Osteoblast (primary cell): Measurements from ENCODE around the gene OBSCN. TPM values are rescaled to one million over a fixed set of nuclear protein-coding genes. Genes with fewer than 3 reads are reported as not detected.

ENCODE experiments used
- DNase-seq: peaks from one replicate; pipeline ENCODE4 v3.0.0; 2011; ENCODE audit warnings: low spot score, mixed read lengths; ENCODE audit not compliant: insufficient read length; ENCODE audit errors: missing footprints
- H2AFZ ChIP-seq: 2 replicates; pipeline ENCODE4 v1.6.0; 2011; ENCODE audit warnings: mild to moderate bottlenecking, low read length
- H3K27ac ChIP-seq: 2 replicates; pipeline ENCODE4 v1.5.1; 2011; ENCODE audit warnings: mild to moderate bottlenecking, low read depth, low read length, moderate library complexity
- H3K27me3 ChIP-seq: 2 replicates; pipeline ENCODE4 v1.6.0; 2012; ENCODE audit warnings: mild to moderate bottlenecking, control low read depth, inconsistent platforms, low read length, moderate library complexity; ENCODE audit not compliant: insufficient read depth
- H3K36me3 ChIP-seq: 2 replicates; pipeline ENCODE4 v1.5.1; 2011; ENCODE audit warnings: mild to moderate bottlenecking, low read length, control low read depth, moderate library complexity; ENCODE audit not compliant: insufficient read depth
- H3K4me1 ChIP-seq: 2 replicates; pipeline ENCODE4 v1.5.1; 2011; ENCODE audit warnings: mild to moderate bottlenecking, low read length, control low read depth, moderate library complexity; ENCODE audit not compliant: insufficient read depth
- H3K4me2 ChIP-seq: 2 replicates; pipeline ENCODE4 v1.6.0; 2011; ENCODE audit warnings: mild to moderate bottlenecking, low read length; ENCODE audit not compliant: insufficient read depth
- H3K4me3 ChIP-seq: fragments of 200-600 bp; sonication (generic); 3 replicates; pipeline ENCODE4 v1.5.1; 2012; ENCODE audit warnings: mild to moderate bottlenecking, low read length, inconsistent platforms; ENCODE audit not compliant: insufficient read depth
- H3K79me2 ChIP-seq: 2 replicates; pipeline ENCODE4 v1.6.0; 2012; ENCODE audit warnings: mild to moderate bottlenecking, low read length, control low read depth, inconsistent platforms; ENCODE audit not compliant: insufficient read depth
- H3K9me3 ChIP-seq: 2 replicates; pipeline ENCODE4 v1.5.1; 2011; ENCODE audit warnings: low read depth, low read length, control low read depth
- H4K20me1 ChIP-seq: 2 replicates; pipeline ENCODE4 v1.6.0; 2012; ENCODE audit warnings: mild to moderate bottlenecking, low read length, control low read depth; ENCODE audit not compliant: insufficient read depth
- total RNA-seq: library from RNA; depleted of rRNA; stranded (reverse); fragments of >200 nt; gene quantifications from 2 replicates; pipeline ENCODE4 v1.2.3, GENCODE V29; 2012
- TF ChIP-seq, protein P1 (sequence below): IDR thresholded peaks from 2 replicates; pipeline ENCODE4 v1.5.1; 2011; ENCODE audit warnings: mild to moderate bottlenecking, low read depth, low read length, moderate library complexity; ENCODE audit errors: extremely low read depth

Gene OBSCN
- total RNA-seq, 1 donor, result 2.9 TPM

DNA sequence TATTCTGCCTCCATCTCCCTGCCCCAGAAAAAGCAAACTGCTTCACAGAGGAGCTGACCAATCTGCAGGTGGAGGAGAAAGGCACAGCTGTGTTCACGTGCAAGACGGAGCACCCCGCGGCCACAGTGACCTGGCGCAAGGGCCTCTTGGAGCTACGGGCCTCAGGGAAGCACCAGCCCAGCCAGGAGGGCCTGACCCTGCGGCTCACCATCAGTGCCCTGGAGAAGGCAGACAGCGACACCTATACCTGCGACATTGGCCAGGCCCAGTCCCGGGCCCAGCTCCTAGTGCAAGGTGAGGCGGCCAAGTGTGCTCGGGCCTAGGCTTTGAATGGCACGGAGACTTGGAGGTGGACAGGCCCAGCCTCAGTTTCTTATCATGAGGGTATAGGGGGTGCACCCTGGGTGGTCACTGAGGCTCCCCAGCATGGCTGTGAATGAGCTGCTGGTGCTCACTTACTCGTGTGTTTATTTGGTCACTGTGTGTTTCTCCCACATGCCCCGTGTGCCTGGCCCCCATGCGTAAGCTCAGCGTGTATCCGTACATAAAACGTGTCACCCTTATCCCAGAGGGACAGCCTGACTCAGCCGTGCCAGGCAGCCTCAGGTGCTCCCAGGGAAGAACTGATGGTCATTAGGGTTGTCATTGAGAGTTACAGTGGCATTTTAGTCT, 75.8 kb downstream of the OBSCN start:
- Histone ChIP-seq H3K27me3 (no peaks in the 10 kb centered on the region), H3K36me3 (no peaks in the 10 kb centered on the region), H3K4me3 (no peak overlapping the region), H3K4me1 (no peaks in the 10 kb centered on the region), H3K27ac (no peak overlapping the region), H2AFZ (no peak overlapping the region), H3K79me2 (no peaks in the 10 kb centered on the region), H3K9me3 (no peaks in the 10 kb centered on the region), H3K4me2 (no peak overlapping the region), H4K20me1 (no peaks in the 10 kb centered on the region)
- DNase-seq, result peak; percentile 57
- TF ChIP-seq, protein P1, sequence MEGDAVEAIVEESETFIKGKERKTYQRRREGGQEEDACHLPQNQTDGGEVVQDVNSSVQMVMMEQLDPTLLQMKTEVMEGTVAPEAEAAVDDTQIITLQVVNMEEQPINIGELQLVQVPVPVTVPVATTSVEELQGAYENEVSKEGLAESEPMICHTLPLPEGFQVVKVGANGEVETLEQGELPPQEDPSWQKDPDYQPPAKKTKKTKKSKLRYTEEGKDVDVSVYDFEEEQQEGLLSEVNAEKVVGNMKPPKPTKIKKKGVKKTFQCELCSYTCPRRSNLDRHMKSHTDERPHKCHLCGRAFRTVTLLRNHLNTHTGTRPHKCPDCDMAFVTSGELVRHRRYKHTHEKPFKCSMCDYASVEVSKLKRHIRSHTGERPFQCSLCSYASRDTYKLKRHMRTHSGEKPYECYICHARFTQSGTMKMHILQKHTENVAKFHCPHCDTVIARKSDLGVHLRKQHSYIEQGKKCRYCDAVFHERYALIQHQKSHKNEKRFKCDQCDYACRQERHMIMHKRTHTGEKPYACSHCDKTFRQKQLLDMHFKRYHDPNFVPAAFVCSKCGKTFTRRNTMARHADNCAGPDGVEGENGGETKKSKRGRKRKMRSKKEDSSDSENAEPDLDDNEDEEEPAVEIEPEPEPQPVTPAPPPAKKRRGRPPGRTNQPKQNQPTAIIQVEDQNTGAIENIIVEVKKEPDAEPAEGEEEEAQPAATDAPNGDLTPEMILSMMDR, result no peak

DNA sequence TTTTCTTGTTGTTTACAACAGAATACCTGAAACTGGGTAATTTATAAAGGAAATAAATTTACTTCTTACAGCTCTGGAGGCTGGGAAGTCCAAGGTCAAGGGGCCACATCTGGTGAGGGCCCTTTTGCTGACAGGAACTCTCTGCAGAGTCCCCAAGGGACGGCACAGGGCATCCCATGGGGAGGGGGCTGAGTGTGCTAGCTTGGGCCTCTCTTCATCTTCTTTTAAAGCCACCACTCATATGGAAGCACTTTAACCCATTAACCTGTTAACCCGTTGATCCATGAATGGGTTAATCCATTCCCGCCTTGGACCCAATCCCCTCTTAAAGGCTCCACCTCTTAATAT, 76.3 kb downstream of the OBSCN start:
- Histone ChIP-seq H3K9me3 (no peaks in the 10 kb centered on the region), H3K4me3 (no peak overlapping the region), H3K36me3 (no peaks in the 10 kb centered on the region), H3K79me2 (no peaks in the 10 kb centered on the region), H4K20me1 (no peaks in the 10 kb centered on the region), H3K4me1 (no peaks in the 10 kb centered on the region), H3K27ac (no peak overlapping the region), H3K27me3 (no peaks in the 10 kb centered on the region), H3K4me2 (no peak overlapping the region), H2AFZ (no peak overlapping the region)
- TF ChIP-seq, protein P1, result no peak
- no peak for DNase-seq

DNA sequence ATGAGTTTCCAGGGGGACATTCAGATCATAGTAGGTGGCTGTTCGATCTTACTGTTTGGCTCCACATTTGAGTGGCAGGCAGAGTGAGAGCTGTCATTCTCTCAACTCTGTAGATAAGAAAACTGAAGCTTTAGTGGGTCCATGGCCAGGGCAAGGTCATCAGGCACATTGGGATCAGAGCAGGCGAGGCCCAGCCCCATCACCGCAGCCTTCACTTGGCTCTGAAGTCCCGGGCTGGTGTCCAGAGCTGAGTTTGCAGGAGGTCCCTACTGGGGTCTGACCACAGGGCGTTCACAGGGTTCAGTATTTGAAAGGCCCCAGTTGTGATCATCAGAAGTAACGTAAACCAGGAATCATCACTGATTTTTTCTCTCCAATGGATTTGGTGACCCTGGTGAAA, 76.7 kb downstream of the OBSCN start:
- Histone ChIP-seq H3K4me2 (no peak overlapping the region), H3K4me1 (no peaks in the 10 kb centered on the region), H2AFZ (no peak overlapping the region), H3K27ac (no peak overlapping the region), H3K79me2 (no peaks in the 10 kb centered on the region), H3K4me3 (no peak overlapping the region), H3K36me3 (no peaks in the 10 kb centered on the region), H4K20me1 (no peaks in the 10 kb centered on the region), H3K27me3 (no peaks in the 10 kb centered on the region), H3K9me3 (no peaks in the 10 kb centered on the region)
- DNase-seq, result peak; percentile 42
- TF ChIP-seq, protein P1, result no peak

DNA sequence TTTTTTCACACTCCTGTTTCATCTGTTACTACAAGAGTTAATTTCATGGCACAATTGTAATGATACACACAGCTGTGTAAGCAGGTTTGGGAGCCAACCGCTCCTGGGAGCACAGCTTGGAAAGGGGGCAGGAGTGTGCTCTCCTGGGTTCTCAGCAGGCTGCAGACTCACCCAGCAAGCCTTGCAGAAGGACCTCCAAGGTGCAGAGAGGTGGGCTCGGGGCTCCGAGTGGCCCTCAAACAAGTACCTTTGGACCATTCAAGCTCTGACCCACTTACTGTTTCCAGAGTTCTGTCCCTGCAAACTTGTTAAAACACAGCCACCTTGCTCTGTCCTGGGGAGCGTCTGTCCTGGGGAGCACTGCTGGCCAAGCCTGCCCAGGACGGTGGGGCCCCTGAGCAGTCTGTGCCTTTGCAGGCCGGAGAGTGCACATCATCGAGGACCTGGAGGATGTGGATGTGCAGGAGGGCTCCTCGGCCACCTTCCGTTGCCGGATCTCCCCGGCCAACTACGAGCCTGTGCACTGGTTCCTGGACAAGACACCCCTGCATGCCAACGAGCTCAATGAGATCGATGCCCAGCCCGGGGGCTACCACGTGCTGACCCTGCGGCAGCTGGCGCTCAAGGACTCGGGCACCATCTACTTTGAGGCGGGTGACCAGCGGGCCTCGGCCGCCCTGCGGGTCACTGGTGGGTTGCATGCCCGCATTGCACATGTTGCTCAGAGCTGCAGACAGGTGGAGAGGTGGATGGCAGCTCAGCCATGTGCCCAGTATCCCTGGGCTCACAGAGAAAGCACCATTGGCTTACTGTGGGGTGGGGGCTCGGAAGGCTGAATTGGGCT, 78.0 kb downstream of the OBSCN start:
- no peak overlapping the region for H3K4me2 ChIP-seq
- H3K27me3 ChIP-seq, result no peaks in the 10 kb centered on the region
- no peak overlapping the region for H3K4me3 ChIP-seq
- no peaks in the 10 kb centered on the region for H3K36me3 ChIP-seq
- H3K9me3 ChIP-seq, result no peaks in the 10 kb centered on the region
- no peak overlapping the region for H3K27ac ChIP-seq
- H2AFZ ChIP-seq, result no peak overlapping the region
- no peaks in the 10 kb centered on the region for H3K4me1 ChIP-seq
- H4K20me1 ChIP-seq, result no peaks in the 10 kb centered on the region
- TF ChIP-seq, protein P1, result no peak
- no peaks in the 10 kb centered on the region for H3K79me2 ChIP-seq
- peak; percentile 82 for DNase-seq
